H9 (cell line): ENCODE data around the gene ENPEP. TPM values are rescaled to one million over a fixed set of nuclear protein-coding genes. Genes with fewer than 3 reads are reported as not detected.

Source experiments
- DNase-seq: peaks from one replicate; pipeline ENCODE4 v3.0.0-alpha.2; 2017
- H2AFZ ChIP-seq: one replicate; pipeline ENCODE4 v1.6.1; 2013; ENCODE audit warnings: mild to moderate bottlenecking, low read length, control low read depth, moderate library complexity
- H2AK5ac ChIP-seq: 2 replicates; pipeline ENCODE4 v1.6.1; 2013; ENCODE audit warnings: low read length, control low read depth, mixed read lengths; ENCODE audit not compliant: insufficient read length
- H2BK120ac ChIP-seq: one replicate; pipeline ENCODE4 v1.6.1; 2013; ENCODE audit warnings: low read depth, mild to moderate bottlenecking, low read length, control low read depth, inconsistent platforms; ENCODE audit not compliant: poor library complexity, severe bottlenecking
- H2BK12ac ChIP-seq: 2 replicates; pipeline ENCODE4 v1.6.1; 2013; ENCODE audit warnings: low read length, control low read depth, mixed read lengths, low read depth; ENCODE audit not compliant: insufficient read length
- H2BK15ac ChIP-seq: 2 replicates; pipeline ENCODE4 v1.6.1; 2013; ENCODE audit warnings: low read depth, low read length, control low read depth
- H2BK20ac ChIP-seq: one replicate; pipeline ENCODE4 v1.6.1; 2013; ENCODE audit warnings: low read depth, mild to moderate bottlenecking, low read length, control low read depth, inconsistent platforms; ENCODE audit not compliant: poor library complexity, severe bottlenecking
- H2BK5ac ChIP-seq: 2 replicates; pipeline ENCODE4 v1.6.1; 2013; ENCODE audit warnings: low read length, control low read depth, mixed read lengths; ENCODE audit not compliant: insufficient read length
- H3K14ac ChIP-seq: 2 replicates; pipeline ENCODE4 v1.6.1; 2013; ENCODE audit warnings: low read length, control low read depth; ENCODE audit not compliant: insufficient read depth
- H3K18ac ChIP-seq: 2 replicates; pipeline ENCODE4 v1.6.1; 2013; ENCODE audit warnings: low read depth, mild to moderate bottlenecking, mixed read lengths, low read length, control low read depth; ENCODE audit not compliant: insufficient read length
- H3K23ac ChIP-seq: 2 replicates; pipeline ENCODE4 v1.6.1; 2013; ENCODE audit warnings: low read length, control low read depth, mixed read lengths, low read depth; ENCODE audit not compliant: insufficient read length
- H3K23me2 ChIP-seq: 2 replicates; pipeline ENCODE4 v1.6.1; 2013; ENCODE audit warnings: low read depth, mild to moderate bottlenecking, mixed read lengths, low read length, control low read depth; ENCODE audit not compliant: insufficient read length, poor library complexity, severe bottlenecking
- H3K27ac ChIP-seq: 2 replicates; pipeline ENCODE4 v1.5.1; 2013; ENCODE audit warnings: low read length, control low read depth, mixed read lengths, low read depth; ENCODE audit not compliant: insufficient read length
- H3K27me3 ChIP-seq: 2 replicates; pipeline ENCODE4 v1.6.1; 2013; ENCODE audit warnings: low read length, control low read depth, inconsistent platforms; ENCODE audit not compliant: insufficient read depth
- H3K4ac ChIP-seq: 2 replicates; pipeline ENCODE4 v1.6.1; 2013; ENCODE audit warnings: low read depth, mild to moderate bottlenecking, control low read depth, inconsistent platforms, low read length, moderate library complexity
- H3K4me1 ChIP-seq: 2 replicates; pipeline ENCODE4 v1.6.1; 2013; ENCODE audit warnings: low read length, control low read depth, inconsistent platforms; ENCODE audit not compliant: insufficient read depth
- H3K4me2 ChIP-seq: 2 replicates; pipeline ENCODE4 v1.6.1; 2013; ENCODE audit warnings: low read length, control low read depth, mixed read lengths; ENCODE audit not compliant: insufficient read length, insufficient read depth
- H3K56ac ChIP-seq: 2 replicates; pipeline ENCODE4 v1.6.1; 2013; ENCODE audit warnings: low read depth, mild to moderate bottlenecking, mixed read lengths, low read length, control low read depth; ENCODE audit not compliant: insufficient read length
- H3K79me1 ChIP-seq: 2 replicates; pipeline ENCODE4 v1.6.1; 2013; ENCODE audit warnings: low read depth, mild to moderate bottlenecking, moderate library complexity, low read length, control low read depth, inconsistent platforms; ENCODE audit not compliant: insufficient read depth, poor library complexity, severe bottlenecking
- H3K79me2 ChIP-seq: 2 replicates; pipeline ENCODE4 v1.6.1; 2013; ENCODE audit warnings: low read length, control low read depth, inconsistent platforms; ENCODE audit not compliant: insufficient read depth
- H3K9ac ChIP-seq: 2 replicates; pipeline ENCODE4 v1.6.1; 2013; ENCODE audit warnings: low read length, control low read depth, mixed read lengths; ENCODE audit not compliant: insufficient read length; ENCODE audit errors: extremely low read depth
- H3K9me3 ChIP-seq: one replicate; pipeline ENCODE4 v1.6.1; 2013; ENCODE audit warnings: low read depth, low read length, inconsistent platforms; ENCODE audit not compliant: control insufficient read depth
- H3T11ph ChIP-seq: one replicate; pipeline ENCODE4 v1.6.1; 2013; ENCODE audit warnings: mild to moderate bottlenecking, low read length, control low read depth, inconsistent platforms
- H4K20me1 ChIP-seq: one replicate; pipeline ENCODE4 v1.6.1; 2013; ENCODE audit not compliant: control insufficient read depth, insufficient read length, insufficient read depth
- H4K5ac ChIP-seq: 2 replicates; pipeline ENCODE4 v1.6.1; 2013; ENCODE audit warnings: low read depth, mild to moderate bottlenecking, mixed read lengths, low read length, control low read depth; ENCODE audit not compliant: insufficient read length
- H4K8ac ChIP-seq: replicated peaks from 2 replicates; pipeline ENCODE4 v1.6.1; 2013; ENCODE audit warnings: low read length, control low read depth, mixed read lengths, low read depth; ENCODE audit not compliant: insufficient read length
- H4K91ac ChIP-seq: 2 replicates; pipeline ENCODE4 v1.6.1; 2013; ENCODE audit warnings: low read depth, mild to moderate bottlenecking, moderate library complexity, mixed read lengths, low read length, control low read depth; ENCODE audit not compliant: insufficient read length
- H3K27ac Mint-ChIP-seq, 3 experiments: 2 replicates in 2 of 3; 3 replicates in 1 of 3; pipeline ENCODE4 v1.8.0; 2020 to 2021; ENCODE audit warnings: mixed read lengths in 3 of 3, mild to moderate bottlenecking in 1 of 3, moderate library complexity in 1 of 3
- H3K27me3 Mint-ChIP-seq: 2 replicates; pipeline ENCODE4 v1.8.0; 2021; ENCODE audit warnings: low read depth, mild to moderate bottlenecking, moderate library complexity, mixed read lengths
- H3K36me3 Mint-ChIP-seq, 3 experiments: 2 replicates in 2 of 3; 3 replicates in 1 of 3; pipeline ENCODE4 v1.8.0; 2020 to 2021; ENCODE audit warnings: low read depth in 3 of 3, mixed read lengths in 3 of 3; ENCODE audit not compliant: insufficient read depth in 1 of 3
- H3K4me1 Mint-ChIP-seq, 2 experiments: 2 replicates each; pipeline ENCODE4 v1.8.0; 2020; ENCODE audit warnings: mixed read lengths in 2 of 2
- H3K4me3 Mint-ChIP-seq, 2 experiments: 2 replicates in 1 of 2; 3 replicates in 1 of 2; pipeline ENCODE4 v1.8.0; 2020 to 2021; ENCODE audit warnings: mild to moderate bottlenecking in 2 of 2, mixed read lengths in 2 of 2, moderate library complexity in 1 of 2
- H3K9me3 Mint-ChIP-seq, 2 experiments: 2 replicates in 1 of 2; 3 replicates in 1 of 2; pipeline ENCODE4 v1.8.0; 2020; ENCODE audit warnings: mild to moderate bottlenecking in 2 of 2, mixed read lengths in 2 of 2, moderate library complexity in 1 of 2
- WGBS: extraction: QIAGEN DNeasy Blood & Tissue Kit; methylation state at CpG from one replicate; pipeline ENCODE4 v1.1.7; 2013; ENCODE audit warnings: missing lambda C conversion rate, low lambda C conversion rate, mixed read lengths; ENCODE audit not compliant: insufficient read length; ENCODE audit errors: extremely low coverage; 5-methylcytosine and 5-hydroxymethylcytosine counted together
- total RNA-seq: library from RNA; stranded (reverse); gene quantifications from 2 replicates; pipeline ENCODE4 v1.2.1, GENCODE V29; 2021
- TF ChIP-seq, protein P1 (sequence below): fragments of 200-600 bp; sonication (generic); conservative IDR thresholded peaks from 3 replicates; pipeline ENCODE4 v1.8.0; 2021; ENCODE audit warnings: antibody characterized with exemption, mild to moderate bottlenecking

Gene ENPEP
- total RNA-seq, 1 experiment from 2014 or later = 0.44 TPM

DNA sequence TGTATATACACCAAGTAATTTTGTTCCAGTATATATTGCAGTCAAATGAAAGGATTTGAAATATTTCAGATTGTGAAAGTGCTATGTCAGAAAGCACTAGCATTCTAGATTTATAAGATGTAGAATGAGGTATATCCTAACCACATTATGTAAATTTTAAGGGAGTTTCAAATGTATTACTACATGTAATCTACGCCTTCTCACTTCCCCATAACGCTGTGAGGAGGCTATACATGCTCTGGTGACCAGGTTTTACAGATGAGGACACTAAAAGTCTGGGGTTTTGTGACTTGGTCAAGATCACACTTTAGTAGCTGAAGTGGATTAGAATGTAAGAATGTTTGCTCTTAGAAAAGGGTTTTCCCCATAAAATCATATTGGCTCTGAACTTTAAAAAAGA is 8.1 kb downstream of the ENPEP start:
- Histone ChIP-seq H3K27me3 (no peaks in the 10 kb centered on the region), H3K4me1 (no peaks in the 10 kb centered on the region; the same call in 1 of the 2 replicates), H3K79me2 (no peaks in the 10 kb centered on the region), H2AFZ (no peak overlapping the region), H3K9ac (no peak overlapping the region), H3T11ph (no peak overlapping the region), H2AK5ac (no peak overlapping the region), H3K23ac (no peak overlapping the region), H2BK12ac (no peak overlapping the region), H4K5ac (no peak overlapping the region), H3K9me3 (no peaks in the 10 kb centered on the region), H3K27ac (no peak overlapping the region), H3K79me1 (no peaks in the 10 kb centered on the region), H2BK5ac (no peak overlapping the region), H3K56ac (no peak overlapping the region), H4K8ac (no peak overlapping the region), H3K4ac (no peak overlapping the region), H2BK20ac (no peak overlapping the region), H3K4me2 (no peak overlapping the region), H4K20me1 (no peaks in the 10 kb centered on the region), H3K23me2 (no peaks in the 10 kb centered on the region), H3K14ac (no peak overlapping the region), H3K18ac (no peak overlapping the region), H4K91ac (no peak overlapping the region), H2BK15ac (no peak overlapping the region), H2BK120ac (no peak overlapping the region)
- no peak overlapping the region for H3K27ac Mint-ChIP-seq
- H3K9me3 Mint-ChIP-seq = no peaks in the 10 kb centered on the region
- peaks cover 32 to 37% of the 10 kb centered on the region in 2 experiments for H3K4me1 Mint-ChIP-seq
- no peak overlapping the region for H3K4me3 Mint-ChIP-seq
- no peaks in the 10 kb centered on the region; a peak in 1 of 7 replicates for H3K36me3 Mint-ChIP-seq
- WGBS = no CpG with 5 or more reads among the region's 2 CpGs
- H3K27me3 Mint-ChIP-seq = peaks cover 13% of the 10 kb centered on the region
- DNase-seq = no peak
- TF ChIP-seq, protein P1, sequence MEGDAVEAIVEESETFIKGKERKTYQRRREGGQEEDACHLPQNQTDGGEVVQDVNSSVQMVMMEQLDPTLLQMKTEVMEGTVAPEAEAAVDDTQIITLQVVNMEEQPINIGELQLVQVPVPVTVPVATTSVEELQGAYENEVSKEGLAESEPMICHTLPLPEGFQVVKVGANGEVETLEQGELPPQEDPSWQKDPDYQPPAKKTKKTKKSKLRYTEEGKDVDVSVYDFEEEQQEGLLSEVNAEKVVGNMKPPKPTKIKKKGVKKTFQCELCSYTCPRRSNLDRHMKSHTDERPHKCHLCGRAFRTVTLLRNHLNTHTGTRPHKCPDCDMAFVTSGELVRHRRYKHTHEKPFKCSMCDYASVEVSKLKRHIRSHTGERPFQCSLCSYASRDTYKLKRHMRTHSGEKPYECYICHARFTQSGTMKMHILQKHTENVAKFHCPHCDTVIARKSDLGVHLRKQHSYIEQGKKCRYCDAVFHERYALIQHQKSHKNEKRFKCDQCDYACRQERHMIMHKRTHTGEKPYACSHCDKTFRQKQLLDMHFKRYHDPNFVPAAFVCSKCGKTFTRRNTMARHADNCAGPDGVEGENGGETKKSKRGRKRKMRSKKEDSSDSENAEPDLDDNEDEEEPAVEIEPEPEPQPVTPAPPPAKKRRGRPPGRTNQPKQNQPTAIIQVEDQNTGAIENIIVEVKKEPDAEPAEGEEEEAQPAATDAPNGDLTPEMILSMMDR = no peak
